GM12864 (cell line): ENCODE measurements around the gene PRDX3.

Source experiments
- DNase-seq: peaks from one replicate; pipeline ENCODE4 v3.0.0-alpha.2; 2011; ENCODE audit warnings: low read depth
- H3K4me3 ChIP-seq: 2 replicates; pipeline ENCODE4 v1.5.1; 2011; ENCODE audit warnings: mild to moderate bottlenecking, low read depth, low read length, control low read depth
- TF ChIP-seq, protein P1 (sequence below): IDR thresholded peaks from 2 replicates; pipeline ENCODE4 v1.5.1; 2011; ENCODE audit warnings: low read depth, mild to moderate bottlenecking, moderate library complexity, low read length, control low read depth, inconsistent platforms; ENCODE audit errors: missing control alignments

PRDX3 gene

DNA sequence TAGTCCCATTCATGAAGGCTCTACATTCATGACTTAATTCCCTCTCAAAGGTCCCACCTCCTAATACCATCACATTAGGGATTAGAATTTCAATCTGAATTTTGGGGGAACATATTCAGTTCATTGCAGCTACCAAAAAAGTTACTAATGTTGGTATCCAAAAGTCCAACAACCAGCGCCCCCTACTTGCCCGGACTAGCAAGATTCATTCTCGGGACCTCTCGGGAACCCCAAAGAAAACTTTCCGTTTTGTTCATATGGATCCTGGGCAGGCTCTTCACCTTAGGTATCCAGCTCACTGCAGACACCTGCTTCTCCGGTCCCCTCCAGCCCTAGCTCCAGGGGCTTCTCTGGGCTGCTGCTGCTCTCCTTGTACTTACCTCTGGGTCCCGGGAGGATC is 19.8 kb upstream of the PRDX3 start:
- H3K4me3 ChIP-seq = no peak overlapping the region
- no peak for DNase-seq
- TF ChIP-seq, protein P1, sequence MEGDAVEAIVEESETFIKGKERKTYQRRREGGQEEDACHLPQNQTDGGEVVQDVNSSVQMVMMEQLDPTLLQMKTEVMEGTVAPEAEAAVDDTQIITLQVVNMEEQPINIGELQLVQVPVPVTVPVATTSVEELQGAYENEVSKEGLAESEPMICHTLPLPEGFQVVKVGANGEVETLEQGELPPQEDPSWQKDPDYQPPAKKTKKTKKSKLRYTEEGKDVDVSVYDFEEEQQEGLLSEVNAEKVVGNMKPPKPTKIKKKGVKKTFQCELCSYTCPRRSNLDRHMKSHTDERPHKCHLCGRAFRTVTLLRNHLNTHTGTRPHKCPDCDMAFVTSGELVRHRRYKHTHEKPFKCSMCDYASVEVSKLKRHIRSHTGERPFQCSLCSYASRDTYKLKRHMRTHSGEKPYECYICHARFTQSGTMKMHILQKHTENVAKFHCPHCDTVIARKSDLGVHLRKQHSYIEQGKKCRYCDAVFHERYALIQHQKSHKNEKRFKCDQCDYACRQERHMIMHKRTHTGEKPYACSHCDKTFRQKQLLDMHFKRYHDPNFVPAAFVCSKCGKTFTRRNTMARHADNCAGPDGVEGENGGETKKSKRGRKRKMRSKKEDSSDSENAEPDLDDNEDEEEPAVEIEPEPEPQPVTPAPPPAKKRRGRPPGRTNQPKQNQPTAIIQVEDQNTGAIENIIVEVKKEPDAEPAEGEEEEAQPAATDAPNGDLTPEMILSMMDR = peak; percentile 61

DNA sequence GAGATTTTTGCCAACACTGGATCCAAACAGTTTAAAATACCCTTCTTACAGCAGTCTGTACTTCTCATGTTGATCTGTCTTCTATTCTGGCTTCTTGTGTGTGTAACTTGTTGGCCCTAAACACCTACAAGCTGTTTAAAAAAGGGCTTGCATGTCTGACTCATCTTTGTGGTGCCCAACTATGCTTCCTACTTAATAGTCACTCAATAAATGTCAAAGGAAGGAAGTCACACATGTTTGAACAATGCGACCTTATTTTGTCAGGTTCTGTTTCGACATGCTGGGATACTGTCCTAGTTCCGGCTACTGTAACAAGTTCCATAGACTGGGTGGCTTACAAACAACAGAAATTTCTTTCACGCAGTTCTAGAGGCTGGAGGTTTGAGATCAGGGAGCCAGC is 19.3 kb upstream of the PRDX3 start:
- no peak overlapping the region for H3K4me3 ChIP-seq
- TF ChIP-seq, protein P1 = no peak
- DNase-seq = no peak

DNA sequence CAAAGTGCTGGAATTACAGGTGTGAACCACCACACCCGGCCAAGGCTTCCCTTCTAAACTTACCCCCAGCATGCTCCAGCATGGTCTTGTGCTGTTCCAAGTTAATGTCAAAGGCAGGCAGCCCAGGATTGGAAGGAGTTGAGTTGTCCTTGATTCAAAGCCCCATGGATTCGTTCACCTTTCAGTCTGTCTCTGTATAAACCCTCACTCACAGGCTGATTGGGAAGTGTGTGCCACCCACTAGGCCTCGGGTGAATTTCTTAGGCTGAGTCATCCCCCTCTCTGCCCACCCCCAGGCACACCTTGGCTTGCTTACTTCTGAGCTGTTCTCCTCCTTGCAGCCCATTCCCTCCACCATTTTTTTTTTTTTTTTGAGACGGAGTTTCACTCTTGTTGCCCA is 13.3 kb upstream of the PRDX3 start:
- TF ChIP-seq, protein P1 = no peak
- H3K4me3 ChIP-seq = no peak overlapping the region
- DNase-seq = no peak

DNA sequence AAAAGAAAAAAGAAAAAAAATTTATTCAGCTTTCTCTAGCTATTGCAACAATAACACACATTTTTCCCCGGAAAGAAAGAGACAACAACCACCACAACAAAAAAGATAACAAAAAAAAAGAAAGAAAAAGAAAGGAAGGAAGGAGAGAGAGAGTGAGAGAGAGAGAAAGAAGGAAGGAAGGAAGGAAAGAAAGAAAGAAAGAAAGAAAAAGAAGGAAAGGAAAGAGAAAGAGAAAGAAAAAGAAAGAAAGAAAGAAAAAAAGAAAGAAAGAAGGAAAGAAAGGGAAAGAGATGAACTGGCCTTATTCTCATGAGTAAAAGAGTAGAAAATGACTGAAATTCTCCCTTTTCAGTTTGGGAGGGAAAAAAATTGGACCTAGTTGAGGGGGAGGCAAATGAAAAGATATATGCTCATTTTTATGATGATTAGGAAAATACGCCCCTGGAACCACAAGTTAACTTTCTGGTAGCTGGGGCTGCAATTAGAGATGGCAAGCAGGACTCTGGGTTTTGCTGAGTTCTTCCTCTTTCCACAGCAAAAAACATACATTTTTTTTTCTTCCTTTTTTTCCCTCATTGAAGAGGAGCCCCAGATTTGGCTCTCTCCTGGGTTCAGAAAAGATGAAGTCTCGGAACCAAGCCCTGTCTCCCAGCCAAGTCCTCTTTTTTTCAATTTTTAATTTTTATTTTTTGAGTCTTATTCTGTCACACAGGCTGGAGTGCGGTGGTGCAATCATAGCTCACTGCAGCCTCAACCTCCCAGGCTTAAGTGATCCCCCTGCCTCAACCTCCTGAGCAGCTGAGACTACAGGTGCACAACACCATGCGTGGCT is 12.6 kb upstream of the PRDX3 start:
- H3K4me3 ChIP-seq = no peak overlapping the region
- no peak for DNase-seq
- TF ChIP-seq, protein P1 = no peak

DNA sequence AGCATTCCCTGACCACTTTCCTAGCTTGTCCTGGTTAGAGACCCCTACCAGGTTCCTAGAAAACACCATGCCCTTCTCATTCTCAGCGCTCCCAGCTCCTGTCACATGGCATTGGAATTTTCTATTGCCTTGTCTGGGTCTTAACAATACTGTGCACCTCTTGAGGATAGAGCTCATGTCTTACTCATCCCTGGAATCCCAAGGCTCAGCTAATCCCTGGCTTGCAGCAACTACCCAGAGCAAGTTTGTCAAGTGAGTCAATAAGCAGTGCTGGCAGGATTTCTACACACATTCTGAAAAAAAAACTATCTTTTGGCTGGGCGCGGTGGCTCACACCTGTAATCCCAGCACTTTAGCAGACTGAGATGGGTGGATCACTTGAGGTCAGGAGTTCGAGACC is 11.7 kb upstream of the PRDX3 start:
- H3K4me3 ChIP-seq = no peak overlapping the region
- TF ChIP-seq, protein P1 = no peak
- no peak for DNase-seq

DNA sequence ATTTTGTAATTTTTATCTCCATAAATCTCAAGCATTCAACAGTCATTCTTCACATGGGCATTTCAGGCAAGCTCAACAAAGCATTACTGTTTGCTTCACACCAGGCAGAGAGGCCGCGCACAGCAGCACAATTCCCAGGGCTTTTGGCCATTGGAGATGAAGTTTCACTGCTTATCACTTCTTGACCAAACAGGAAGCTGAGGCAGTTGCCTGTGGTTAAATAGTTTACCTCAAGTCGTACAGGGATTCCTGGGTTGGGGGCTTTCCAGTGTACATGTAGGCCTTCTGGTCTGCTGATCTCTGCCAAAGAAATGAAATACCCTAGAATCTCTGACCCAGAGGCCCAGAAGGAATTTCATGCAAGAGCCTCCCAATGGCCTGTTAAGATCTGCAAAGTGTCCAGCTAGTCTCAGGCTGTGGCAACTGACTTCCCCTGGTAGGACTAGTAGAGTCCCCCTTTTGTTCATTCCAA is 11.2 kb upstream of the PRDX3 start:
- TF ChIP-seq, protein P1 = no peak
- H3K4me3 ChIP-seq = no peak overlapping the region
- DNase-seq = no peak
